Astrocyte (in vitro differentiated cells and primary cell): ENCODE measurements around the gene LRRC42.

Experiments
- EZH2 ChIP-seq: IDR thresholded peaks from 2 replicates; pipeline ENCODE4 v1.6.1; 2012; ENCODE audit warnings: mild to moderate bottlenecking, low read length, inconsistent platforms; ENCODE audit not compliant: insufficient read depth
- TF ChIP-seq, protein P1 (sequence below): IDR thresholded peaks from 2 replicates; pipeline ENCODE4 v1.5.1; 2011; ENCODE audit warnings: low read depth, mild to moderate bottlenecking, inconsistent platforms, low read length, moderate library complexity; ENCODE audit not compliant: insufficient read depth

DNA sequence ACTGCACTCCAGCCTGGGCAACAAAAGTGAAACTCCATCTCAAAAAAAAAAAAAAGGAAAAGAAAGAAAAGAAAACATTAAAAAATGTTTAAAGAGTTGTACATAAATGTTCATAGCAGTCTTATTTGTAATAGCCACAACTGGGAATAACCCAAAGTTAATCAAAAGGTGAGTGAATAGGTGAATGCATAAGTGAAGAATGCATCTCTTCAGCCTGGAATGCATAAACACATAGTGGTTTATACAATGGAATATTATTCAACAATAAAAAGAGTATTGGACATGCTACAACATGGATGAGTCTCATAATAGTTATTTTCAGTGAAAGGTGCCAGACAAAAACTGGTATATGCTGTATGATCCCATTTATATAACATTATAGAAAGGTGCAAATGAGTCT lies 53.8 kb downstream of the LRRC42 start:
- TF ChIP-seq, protein P1, sequence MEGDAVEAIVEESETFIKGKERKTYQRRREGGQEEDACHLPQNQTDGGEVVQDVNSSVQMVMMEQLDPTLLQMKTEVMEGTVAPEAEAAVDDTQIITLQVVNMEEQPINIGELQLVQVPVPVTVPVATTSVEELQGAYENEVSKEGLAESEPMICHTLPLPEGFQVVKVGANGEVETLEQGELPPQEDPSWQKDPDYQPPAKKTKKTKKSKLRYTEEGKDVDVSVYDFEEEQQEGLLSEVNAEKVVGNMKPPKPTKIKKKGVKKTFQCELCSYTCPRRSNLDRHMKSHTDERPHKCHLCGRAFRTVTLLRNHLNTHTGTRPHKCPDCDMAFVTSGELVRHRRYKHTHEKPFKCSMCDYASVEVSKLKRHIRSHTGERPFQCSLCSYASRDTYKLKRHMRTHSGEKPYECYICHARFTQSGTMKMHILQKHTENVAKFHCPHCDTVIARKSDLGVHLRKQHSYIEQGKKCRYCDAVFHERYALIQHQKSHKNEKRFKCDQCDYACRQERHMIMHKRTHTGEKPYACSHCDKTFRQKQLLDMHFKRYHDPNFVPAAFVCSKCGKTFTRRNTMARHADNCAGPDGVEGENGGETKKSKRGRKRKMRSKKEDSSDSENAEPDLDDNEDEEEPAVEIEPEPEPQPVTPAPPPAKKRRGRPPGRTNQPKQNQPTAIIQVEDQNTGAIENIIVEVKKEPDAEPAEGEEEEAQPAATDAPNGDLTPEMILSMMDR, result no peak
- no peak for TF ChIP-seq EZH2
